ENCODE measurements around the gene PDZK1. TPM values are rescaled to one million over a fixed set of nuclear protein-coding genes. Genes with fewer than 3 reads are reported as not detected.
A peak's percentile ranks its signal among the peaks of the same experiment; 100 is the strongest.
"Not testable (repeated sequence)": the region's sequence is repeated elsewhere in the genome, so short reads cannot be mapped to it uniquely, and the experiment has no call there.

Gene PDZK1
- total RNA-seq, 4 donors from 2014 or later, result 0.63 TPM; not detected in 3

GRCh38 chr1:145688328-145688727, 18.8 kb downstream of the PDZK1 start:
- ATAC-seq (ENCODE audit: low FRiP score), result no peak
- TF ChIP-seq CTCF (IDR thresholded peaks at IDR 0.05), result no peak
- no peak for DNase-seq (ENCODE audit: low spot score)

GRCh38 chr1:145686078-145686477, 21.1 kb downstream of the PDZK1 start:
- ATAC-seq (ENCODE audit: low FRiP score), result not testable (repeated sequence)

GRCh38 chr1:145684858-145685257, 22.3 kb downstream of the PDZK1 start:
- not testable (repeated sequence) for ATAC-seq (ENCODE audit: low FRiP score); DNase-seq (ENCODE audit: low spot score)

More at GRCh38 chr1:145686078-145686477, 21.1 kb downstream of the PDZK1 start:
- not testable (repeated sequence) for DNase-seq (ENCODE audit: low spot score)

GRCh38 chr1:145673217-145673616, 34.0 kb downstream of the PDZK1 start:
- DNase-seq (ENCODE audit: low spot score); ATAC-seq (ENCODE audit: low FRiP score): not testable (repeated sequence)

- not testable (repeated sequence) for ATAC-seq (ENCODE audit: low FRiP score); DNase-seq (ENCODE audit: low spot score)
These were observed 36.0 kb downstream of the PDZK1 start for GRCh38 chr1:145670995-145671745.

- peak; percentile 89 for ATAC-seq (ENCODE audit: low FRiP score)
- DNase-seq (ENCODE audit: low spot score), result not testable (repeated sequence)
These were observed 42.2 kb downstream of the PDZK1 start for GRCh38 chr1:145665015-145665414.

GRCh38 chr1:145662502-145662901, 44.7 kb downstream of the PDZK1 start:
- not testable (repeated sequence) for ATAC-seq (ENCODE audit: low FRiP score)

GRCh38 chr1:145656245-145656943, 50.8 kb downstream of the PDZK1 start:
- not testable (repeated sequence) for ATAC-seq (ENCODE audit: low FRiP score); DNase-seq (ENCODE audit: low spot score)

More at GRCh38 chr1:145662502-145662901, 44.7 kb downstream of the PDZK1 start:
- not testable (repeated sequence) for DNase-seq (ENCODE audit: low spot score)

- DNase-seq (ENCODE audit: low spot score), result not testable (repeated sequence)
These were observed 63.2 kb downstream of the PDZK1 start for GRCh38 chr1:145643990-145644389.

GRCh38 chr1:145641886-145642285, 65.3 kb downstream of the PDZK1 start:
- not testable (repeated sequence) for DNase-seq (ENCODE audit: low spot score); ATAC-seq (ENCODE audit: low FRiP score)

More at GRCh38 chr1:145643990-145644389, 63.2 kb downstream of the PDZK1 start:
- not testable (repeated sequence) for ATAC-seq (ENCODE audit: low FRiP score)

GRCh38 chr1:145636237-145636636, 70.9 kb downstream of the PDZK1 start:
- DNase-seq (ENCODE audit: low spot score); ATAC-seq (ENCODE audit: low FRiP score): not testable (repeated sequence)

- not testable (repeated sequence) for ATAC-seq (ENCODE audit: low FRiP score); DNase-seq (ENCODE audit: low spot score)
These were observed 85.0 kb downstream of the PDZK1 start for GRCh38 chr1:145622177-145622576.

Other genes with a start within 250 kb of the PDZK1 start
- 10 to 100 TPM; 27.1 to 44.1 (median 28.2) TPM for gene GPR89A, start 99.4 kb downstream of the PDZK1 start, total RNA-seq
- not detected for gene CD160, start 12.1 kb upstream of the PDZK1 start, total RNA-seq
- 10 to 100 TPM; 12.3 to 41.3 (median 14.3) TPM for gene RNF115, start 116.7 kb upstream of the PDZK1 start, total RNA-seq
- gene POLR3C, start 116.8 kb upstream of the PDZK1 start, total RNA-seq, result 10 to 100 TPM; 32.1 to 38.3 (median 34.1) TPM
- 1 to 10 TPM; 1.7 to 4.0 (median 2.2) TPM for gene NUDT17, start 138.3 kb upstream of the PDZK1 start, total RNA-seq
- 10 to 100 TPM in 2 of 4 donors, 1 to 10 TPM in 2; 7.8 to 25.1 (median 14.5) TPM for gene PIAS3, start 151.7 kb upstream of the PDZK1 start, total RNA-seq
- 1 to 10 TPM; 1.3 to 9.5 (median 2.0) TPM for gene ANKRD35, start 178.5 kb upstream of the PDZK1 start, total RNA-seq
- 1 to 10 TPM; 1.6 to 2.2 (median 2.1) TPM for gene ITGA10, start 202.7 kb upstream of the PDZK1 start, total RNA-seq
- 10 to 100 TPM; 10.2 to 25.2 (median 15.7) TPM for gene PEX11B, start 211.3 kb upstream of the PDZK1 start, total RNA-seq
- 100 to 1,000 TPM; 114 to 189 (median 116) TPM for gene RBM8A, start 220.1 kb upstream of the PDZK1 start, total RNA-seq

All from omental fat pad (tissue), 4 donors.